Measurements from ENCODE around the gene CES5A. TPM values are rescaled to one million over a fixed set of nuclear protein-coding genes. Genes with fewer than 3 reads are reported as not detected.

The CES5A gene
- polyA plus RNA-seq, 4 donors = 0.03 to 0.37 (median 0.21) TPM; not detected in 1

Other genes with a start within 250 kb of the CES5A start
- gene SLC6A2, start 219.4 kb downstream of the CES5A start, polyA plus RNA-seq (ENCODE audit: insufficient read length in 4 of 4) = under 1 TPM; 0.12 to 0.93 (median 0.32) TPM
- 10 to 100 TPM in 1 of 4 donors, 1 to 10 TPM in 2, under 1 TPM in 1; 0.86 to 15.3 (median 2.5) TPM for gene CES1, start 42.3 kb downstream of the CES5A start, polyA plus RNA-seq (ENCODE audit: insufficient read length in 4 of 4)

All from right renal pelvis (tissue), 4 donors.